ENCODE results near the gene ACKR3.

Gene ACKR3

DNA sequence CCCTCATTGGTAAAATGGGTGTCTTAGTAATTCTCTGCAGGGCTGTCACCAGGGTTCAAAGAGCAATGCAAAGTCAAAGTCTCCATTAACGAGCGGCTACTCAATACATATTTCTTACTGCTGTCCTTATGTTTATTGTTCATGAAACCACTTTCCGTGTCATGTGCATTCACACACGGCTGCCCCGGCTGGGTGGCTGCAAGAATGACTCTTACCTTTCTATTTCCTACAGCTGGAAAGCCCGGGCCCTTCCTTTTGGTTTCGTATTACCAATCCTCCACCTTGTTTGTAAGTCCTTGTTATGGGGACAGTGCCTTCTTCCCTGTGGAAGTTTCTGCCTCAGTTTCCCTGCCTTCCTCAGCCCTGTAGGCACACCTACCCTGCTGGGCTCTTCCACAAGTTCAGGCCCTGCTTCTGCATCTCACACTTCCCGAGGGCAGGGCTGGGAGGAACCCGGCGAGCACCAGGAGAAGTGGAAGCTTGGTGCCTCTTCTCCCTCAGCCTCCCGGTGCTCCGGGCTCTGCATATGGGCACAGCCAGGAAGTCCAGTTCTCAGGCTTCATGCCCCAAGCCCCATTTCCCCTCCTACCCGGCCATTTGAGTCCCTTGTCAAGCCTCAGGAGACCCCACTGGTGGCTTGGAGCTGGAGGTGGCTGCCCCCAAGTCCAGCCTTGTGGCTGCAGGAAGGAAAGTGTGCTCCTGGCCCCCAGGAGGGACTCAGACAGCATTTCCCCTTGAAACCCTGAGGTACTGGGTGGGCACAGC, 18.7 kb upstream of the ACKR3 start:
- DNase-seq, result no peak

DNA sequence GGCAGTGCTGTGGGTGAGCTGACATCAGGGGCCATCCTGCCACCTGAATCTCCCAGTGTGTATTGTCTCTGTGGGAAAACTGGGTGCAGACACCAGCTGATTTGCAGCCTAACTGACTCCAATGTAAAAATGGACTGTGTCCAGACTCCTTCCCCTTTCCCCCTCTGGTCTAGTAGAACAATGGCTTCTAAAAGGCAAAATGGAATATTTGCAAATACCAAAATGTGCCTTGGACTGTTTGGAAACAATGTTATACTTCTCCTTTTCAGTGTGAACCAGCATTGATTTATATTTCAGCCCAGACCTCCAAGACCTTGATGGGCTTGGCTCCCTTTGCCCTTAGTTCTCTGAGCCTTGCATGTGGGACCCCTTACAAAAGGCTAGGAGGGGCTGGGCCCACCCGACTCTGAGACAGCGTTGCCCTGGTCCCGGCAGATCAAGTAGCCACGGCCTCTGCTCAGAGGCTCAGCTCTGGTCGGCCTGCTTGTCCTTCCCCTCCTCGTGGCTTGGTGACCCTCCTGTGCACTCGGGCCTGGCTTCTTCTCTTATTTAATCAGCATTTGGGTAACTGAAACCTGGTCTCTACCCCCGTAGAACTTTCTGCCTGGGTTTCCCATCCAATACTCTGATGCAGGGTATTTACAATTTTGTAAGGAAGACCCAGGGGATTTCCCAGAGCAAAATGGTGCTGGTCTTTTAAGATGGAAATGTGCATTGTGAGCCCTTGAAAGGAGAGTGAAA, 18.0 kb upstream of the ACKR3 start:
- DNase-seq, result no peak

GRCh38 chr2:236552212-236552542, 17.4 kb upstream of the ACKR3 start:
- DNase-seq, result no peak

DNA sequence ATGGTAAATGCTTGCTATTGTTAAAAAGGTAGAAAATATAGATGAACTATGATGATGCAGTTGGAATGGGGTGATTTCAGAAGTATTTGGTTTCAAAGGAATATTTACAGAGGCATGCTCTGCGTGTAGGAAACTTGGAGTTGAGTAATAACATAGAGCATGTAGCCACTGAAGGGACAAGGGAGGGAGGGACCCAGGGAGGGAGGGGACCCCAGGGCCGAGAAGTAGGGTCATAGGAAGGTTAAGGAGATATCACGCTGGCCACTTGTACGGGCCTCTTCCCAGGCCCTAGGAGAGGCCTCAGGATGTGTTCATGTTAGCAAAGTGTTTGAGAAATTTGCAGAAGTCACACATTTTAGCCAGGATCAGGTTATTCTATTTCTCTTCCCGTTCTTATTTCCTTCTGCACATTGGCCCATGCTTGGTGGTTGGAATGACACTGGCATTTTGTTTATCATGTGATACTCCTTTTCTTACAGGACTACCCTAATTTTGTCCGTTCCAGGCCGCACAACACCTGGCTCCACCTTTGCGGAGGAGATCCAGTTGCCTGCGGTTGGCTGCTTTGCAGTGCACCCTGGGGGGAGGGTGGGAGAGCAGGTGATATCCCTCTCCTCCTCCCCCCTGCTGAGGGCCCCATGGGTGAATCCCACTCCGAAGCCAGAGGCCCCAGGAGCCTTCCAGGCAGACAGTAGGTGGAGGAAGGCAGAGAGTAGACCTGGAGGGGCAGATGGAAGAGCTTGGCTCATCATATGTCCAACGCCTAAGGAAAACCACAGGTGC, 16.9 kb upstream of the ACKR3 start:
- DNase-seq, result no peak

- DNase-seq, result no peak
These were observed 16.1 kb upstream of the ACKR3 start for GRCh38 chr2:236553522-236553921.

GRCh38 chr2:236554629-236555282, 14.9 kb upstream of the ACKR3 start:
- no peak for DNase-seq

- DNase-seq, result no peak
These were observed 14.1 kb upstream of the ACKR3 start for GRCh38 chr2:236555481-236555880.

GRCh38 chr2:236557306-236558030, 12.2 kb upstream of the ACKR3 start:
- DNase-seq, result no peak

DNA sequence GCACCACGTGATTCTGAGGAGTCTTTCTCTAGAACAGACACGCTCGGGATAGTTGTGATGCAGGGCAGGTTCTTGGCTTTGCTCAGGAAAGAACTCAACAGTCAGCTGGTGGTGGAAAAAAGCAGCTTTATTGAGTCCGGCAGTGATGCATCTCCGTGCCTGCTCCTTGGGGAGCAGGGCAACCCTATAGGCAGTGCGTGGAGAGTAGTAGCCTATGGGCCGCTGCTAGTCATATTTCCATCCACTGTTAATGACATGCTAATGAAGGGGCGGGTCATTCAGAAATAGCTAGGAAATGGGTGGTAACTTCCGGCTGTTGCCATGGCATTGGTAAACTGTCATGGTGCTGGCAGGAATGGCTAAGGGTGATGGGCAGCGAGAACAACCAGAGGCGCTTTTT, 11.6 kb upstream of the ACKR3 start:
- no peak for DNase-seq

GRCh38 chr2:236558993-236559978, 10.3 kb upstream of the ACKR3 start:
- no peak for DNase-seq

GRCh38 chr2:236561874-236562273, 7.8 kb upstream of the ACKR3 start:
- no peak for DNase-seq

- DNase-seq, result no peak
These were observed 7.2 kb upstream of the ACKR3 start for GRCh38 chr2:236562434-236562833.

DNA sequence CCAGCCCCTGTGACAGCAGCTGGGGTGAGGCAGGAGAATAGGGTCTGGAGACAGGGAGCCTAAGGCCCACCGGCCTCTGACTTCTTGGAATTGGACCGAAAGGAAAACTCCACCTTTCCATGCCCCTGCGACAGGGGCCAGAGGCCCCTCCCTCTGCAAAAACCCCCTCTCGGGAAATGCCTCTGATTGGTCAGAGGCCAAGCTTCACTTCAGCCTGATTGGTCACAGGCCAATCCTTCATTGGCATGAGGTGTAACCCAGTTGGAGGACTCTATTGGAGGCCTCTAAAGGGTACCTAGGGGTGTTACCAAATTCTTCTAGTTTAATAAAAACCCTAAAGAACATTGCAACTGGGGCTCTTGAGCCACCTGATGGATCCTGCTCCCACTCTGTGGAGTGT, 5.7 kb upstream of the ACKR3 start:
- DNase-seq, result no peak

- DNase-seq, result no peak
These were observed 4.4 kb upstream of the ACKR3 start for GRCh38 chr2:236565212-236565611.

- DNase-seq, result no peak
These were observed 3.7 kb upstream of the ACKR3 start for GRCh38 chr2:236565879-236566402.

DNA sequence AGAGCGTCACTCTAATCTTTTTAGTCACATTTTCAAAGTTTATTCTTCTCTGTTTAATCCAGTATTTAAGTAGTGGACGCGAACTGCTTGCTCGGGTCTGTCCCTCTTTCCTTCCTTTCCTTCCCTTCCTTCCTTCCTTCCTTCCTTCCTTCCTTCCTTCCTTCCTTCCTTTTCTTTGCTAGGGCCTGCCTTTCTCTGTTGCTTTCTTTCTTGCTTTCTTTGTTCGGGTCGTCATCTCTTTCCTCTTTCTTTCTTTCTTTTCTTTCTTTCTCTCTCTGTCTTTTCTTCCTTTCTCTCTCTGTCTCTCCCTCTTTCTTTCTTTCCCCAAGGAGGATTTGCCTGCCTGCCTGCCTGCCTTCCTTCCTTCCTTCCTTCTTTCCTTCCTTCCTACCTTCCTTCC, 3.0 kb upstream of the ACKR3 start:
- no peak for DNase-seq

DNA sequence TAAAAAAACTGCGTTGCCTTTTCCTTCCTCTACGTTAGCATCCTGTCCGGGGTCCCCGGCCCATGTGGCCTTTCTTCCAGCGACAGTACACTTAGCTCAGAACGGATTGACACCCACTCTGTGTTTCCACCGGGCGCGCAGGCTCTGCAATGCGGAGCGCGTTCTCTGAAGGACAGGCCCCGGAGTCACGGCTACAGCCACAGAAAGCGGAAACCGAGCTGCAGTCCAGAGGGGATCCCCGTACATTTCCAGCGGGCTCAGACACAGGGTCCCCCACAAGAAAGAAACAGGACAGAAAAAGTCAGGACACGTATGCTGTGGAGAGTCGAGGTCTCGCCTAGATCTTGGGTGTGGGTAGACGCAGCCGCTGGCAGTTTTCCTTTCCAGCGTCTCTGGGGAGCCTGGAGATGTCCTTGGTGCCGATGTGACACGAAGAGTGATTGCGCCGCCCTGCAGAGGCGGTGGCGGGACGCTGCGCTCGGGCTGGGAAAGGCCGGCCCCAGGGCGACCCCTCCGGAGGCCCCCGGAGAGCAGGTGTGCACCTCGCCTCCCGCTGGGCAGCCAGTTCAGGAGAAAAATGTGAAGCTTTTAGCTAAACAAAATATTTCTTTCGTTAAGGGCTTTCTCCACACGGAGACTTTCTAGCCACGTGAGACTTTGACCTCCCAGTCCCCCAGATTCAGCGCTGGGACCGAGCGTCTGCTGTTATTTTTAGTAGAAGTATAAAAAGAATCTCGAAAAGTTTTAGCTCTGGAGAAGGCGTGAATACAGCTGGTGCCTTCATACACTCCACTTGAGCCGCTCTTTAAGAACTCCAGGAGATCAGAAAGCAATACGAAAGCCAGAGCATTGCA, 1.3 kb upstream of the ACKR3 start:
- peak; percentile 50 for DNase-seq

GRCh38 chr2:236568922-236569572, 578 bp upstream of the ACKR3 start:
- DNase-seq, result no peak

DNA sequence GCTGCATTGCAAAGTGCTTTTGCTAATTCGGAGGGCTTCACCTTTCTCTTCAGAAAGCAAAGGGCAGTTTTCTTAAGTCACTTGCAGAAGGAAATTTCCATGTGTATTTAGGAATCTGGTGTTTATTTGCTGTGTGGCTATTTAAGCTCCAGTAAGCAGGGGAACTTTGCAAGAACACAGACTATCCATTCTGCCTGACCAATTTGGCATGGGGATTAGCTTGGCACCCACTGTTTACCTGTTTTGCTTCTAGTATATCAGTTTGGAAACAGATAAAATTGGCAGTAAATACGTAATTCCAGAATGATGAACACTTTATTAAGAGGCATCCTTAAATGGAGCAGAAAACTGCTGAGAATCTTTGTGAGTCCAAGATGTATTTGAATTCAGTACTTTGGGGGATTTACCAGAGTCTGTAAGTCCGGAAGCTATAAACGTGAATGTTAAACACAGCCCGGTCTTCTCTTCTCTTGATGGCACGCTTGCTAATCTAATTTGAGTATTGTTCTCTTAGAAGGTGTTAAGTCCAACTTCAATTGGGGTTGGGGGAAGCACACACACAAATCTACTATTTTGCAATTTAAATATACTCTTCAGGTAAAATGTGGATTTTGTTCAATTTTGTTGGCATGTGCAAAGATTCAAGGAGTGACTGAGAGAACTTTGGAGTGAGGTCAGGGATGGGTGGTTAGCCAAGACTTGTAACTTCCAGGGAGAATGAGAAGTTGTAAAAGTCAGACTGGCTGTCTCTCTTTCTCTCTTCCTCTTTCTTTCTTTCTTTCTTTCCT, 650 bp downstream of the ACKR3 start:
- DNase-seq, result no peak

Data from activated T-cell treated with anti-CD3 and anti-CD28 coated beads, Interleukin-2, amount 50 U/mL, for 1 hour (primary cell).